ENCODE data around the gene AIRE.

The AIRE gene

DNA sequence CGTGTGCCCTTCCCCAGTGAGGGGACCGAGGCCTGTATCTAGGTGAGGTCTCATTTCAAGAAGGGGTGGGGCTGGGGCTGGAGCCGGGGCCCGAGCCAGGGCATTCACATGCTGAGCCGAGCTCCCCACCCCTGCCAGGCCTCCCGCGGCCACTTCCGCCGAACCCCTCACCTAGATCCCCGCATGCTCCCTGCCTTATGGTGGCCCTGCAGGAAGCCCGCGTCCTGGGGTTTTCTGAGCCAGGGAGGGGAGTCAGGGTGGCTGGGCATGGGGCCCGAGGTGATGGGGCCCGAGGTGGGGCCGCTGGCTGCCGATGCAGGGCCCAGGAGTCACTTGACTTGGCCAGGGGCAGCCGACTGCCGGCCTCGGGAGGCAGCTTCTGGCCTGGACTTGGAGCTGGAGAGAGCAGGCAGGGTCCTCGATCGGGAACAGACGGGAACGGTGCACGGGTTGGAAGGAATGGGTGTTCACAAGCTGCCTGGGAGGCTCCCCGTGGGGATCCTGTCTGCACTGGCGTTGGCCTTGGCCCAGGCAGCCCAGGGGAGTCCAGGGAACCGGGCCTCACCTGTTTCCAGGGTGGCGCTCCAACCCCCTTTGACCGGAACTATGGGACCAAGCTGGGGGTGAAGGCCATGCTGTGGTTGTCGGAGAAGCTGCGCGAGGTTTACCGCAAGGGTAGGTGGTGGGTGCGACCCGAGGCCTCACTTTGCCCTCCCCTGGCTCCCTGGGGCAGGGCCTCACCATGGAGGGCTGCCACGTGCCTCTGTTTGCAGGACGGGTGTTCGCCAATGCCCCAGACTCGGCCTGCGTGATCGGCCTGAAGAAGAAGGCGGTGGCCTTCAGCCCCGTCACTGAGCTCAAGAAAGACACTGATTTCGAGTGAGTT, 40.0 kb downstream of the AIRE start:
- DNase-seq (ENCODE audit: low spot score) = no peak

DNA sequence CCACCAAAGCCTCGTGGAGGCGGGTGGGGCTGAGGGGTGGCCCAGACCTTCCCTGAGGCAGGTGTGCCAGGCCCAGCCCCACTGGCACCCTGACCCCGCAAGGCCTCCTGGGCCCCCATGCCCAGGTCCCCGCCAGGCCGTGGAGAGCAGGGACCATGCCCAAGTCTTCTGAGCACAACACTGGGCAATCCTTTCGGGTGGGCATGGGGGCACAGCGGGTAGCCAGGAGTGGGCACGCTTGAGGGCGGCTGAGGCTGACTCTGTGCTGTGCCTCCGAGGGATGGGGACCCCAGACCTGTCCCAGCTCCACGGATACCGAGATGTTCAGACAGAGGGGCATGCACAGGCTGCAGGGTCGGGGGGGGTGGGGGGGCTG, 40.6 kb downstream of the AIRE start:
- DNase-seq (ENCODE audit: low spot score) = no peak

DNA sequence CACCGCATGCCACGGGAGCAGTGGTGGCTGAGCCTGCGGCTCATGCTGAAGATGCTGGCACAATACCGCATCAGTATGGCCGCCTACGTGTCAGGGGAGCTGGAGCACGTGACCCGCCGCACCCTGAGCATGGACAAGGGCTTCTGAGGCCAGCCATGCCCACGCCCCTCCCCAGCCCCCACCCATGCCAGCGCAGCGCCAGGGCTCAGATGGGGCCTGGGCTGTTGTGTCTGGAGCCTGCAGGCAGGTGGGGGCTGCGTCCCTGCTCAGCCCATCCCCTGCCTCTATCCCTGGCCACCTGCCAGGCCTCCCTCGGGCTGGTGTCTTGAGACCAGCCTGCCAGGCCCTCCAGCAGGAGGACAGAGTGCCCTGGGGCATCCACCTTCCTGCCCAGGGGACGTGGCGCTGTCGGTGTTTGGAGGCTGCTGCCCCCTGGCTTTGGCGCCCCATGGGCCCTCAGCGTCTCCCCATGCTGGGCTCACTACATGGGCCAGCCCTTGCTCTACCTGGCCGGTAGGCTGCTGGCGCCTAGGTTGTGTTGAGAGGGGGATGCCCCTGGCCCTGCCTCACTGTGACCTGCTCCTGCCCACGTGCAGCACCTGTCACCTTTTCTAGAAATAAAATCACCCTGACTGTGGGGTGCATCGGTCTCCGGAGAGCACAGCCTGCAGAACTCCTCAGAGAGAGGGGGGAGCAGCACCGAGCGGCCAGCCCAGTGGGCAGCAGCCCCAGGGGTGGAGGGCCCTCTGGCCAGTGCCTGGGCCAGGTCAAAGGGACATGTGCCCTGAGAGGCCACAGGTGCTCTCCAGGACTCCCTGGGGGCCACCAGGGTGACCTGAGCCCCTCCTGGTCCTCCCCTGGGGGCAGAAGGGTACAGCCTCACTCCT, 41.3 kb downstream of the AIRE start:
- no peak for DNase-seq (ENCODE audit: low spot score)

DNA sequence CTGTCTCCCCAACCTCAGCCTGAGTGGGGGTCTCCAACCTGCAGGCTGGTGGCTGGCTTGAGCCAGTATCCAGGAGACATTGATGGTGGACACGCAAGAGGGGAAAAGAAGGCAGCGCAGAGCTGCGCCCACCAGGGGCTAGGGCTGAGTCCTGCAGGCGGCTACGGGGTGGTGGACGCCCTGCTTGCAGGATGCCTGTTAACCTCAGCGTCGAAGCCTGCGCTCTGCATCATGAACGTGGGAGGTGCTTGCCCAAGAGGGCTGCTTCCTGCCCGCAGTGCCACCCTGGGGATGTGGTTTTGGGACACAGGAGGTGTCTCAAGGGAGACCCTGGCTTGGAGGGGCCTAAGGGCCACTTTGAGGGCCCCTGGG, 41.9 kb downstream of the AIRE start:
- DNase-seq (ENCODE audit: low spot score) = no peak

DNA sequence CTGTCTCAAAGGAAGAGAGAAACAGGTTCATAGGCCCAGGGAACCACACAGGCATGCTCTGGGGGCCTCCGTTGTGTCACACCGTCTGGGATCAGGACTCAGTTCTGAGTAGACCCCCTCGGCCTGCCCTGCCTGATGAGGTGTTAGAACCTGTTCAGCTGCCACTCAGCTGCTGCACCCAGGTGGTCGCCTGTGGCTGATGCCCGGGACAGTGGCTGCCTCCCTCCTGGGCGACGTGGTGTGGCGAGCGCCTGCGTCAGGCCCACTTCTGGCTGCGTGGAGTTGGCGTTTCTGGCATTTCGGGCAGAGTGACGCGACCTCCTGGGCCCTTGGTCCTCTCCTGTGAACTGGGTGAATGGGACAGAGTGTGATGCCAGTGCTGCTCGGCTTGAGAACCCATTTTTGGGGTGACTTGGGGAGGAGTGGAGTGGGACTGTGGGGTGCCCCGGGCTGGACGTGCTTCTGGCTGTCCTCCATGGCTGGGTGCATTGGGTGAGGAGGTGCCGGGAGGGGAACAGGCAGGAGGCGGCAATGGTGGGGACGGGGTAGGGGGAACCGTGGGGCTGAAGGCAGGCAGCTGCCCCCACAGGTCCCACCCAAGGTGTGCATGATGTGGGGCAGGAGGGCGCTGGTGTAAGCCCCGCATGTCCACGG, 42.7 kb downstream of the AIRE start:
- DNase-seq (ENCODE audit: low spot score) = no peak

DNA sequence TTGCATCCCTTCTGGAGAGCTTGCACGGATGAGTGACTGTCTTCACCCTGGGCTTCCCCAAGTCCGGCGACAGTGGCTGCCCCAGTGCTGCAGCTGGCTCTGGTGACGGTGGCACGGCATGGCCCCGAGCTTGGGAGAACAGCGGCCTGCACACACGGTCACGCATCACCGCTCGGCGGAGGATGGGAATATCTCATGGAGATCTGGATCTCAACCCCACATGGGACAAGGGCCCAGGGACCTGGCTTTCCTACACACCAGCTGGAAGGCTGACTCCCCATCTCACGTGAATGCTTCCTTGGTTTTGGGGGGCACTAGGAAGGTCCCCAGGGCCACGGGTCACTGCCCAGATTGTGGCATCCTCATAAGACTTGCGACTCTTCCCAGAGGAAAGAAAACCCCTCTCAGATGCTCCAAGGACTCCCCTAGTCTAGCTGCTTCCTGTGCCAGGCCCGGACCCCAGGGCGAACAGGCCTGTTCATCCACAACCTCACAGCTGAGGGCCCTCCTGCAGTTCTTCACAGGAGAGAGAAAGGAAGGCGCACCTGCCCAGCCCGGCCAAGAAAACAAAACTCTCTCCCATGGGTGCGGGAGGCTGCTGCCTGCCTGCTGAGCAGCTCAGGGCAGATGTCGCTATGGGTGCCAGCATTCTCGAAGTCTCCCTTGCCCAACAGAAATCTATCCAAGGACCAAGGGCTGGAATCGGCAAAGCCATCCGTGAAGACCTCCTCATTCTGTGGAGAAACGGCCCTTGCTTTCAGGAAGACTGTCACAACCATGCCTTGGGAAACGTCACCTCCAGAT, 43.6 kb downstream of the AIRE start:
- DNase-seq (ENCODE audit: low spot score) = no peak

DNA sequence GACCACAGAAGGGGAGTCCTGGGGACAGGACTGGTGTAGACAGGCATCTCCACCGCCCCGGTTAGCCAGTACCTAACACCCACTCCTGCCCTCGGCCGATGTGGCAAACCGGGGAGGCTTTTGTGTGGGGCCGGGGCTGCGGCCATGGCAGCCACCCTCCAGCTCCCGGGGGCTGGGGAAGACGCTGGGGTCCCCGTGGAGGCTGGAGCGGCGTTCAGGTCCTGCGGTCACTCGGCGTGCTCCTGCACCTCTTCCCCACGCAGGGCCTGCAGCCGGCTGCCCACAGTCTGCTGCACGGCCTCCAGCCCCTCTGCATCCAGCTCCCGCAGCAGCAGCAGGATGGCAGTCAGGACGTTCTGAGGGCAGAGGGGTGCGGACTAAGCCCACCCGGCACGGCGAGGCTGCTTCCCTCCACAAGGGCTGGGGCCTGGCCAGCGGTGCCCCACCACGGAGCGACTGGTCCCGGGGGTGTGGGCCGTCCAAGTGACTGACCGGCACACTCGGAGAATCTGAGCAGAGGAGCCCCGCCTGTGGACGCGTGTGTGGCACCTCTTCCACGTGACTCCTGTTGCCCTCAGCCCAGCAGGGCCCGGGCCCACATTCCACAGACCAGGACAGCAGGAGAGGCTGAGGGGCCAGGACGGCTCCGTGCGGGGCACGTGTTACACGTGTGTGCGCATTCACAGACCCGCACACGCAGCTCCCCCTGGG, 44.5 kb downstream of the AIRE start:
- DNase-seq (ENCODE audit: low spot score) = no peak

DNA sequence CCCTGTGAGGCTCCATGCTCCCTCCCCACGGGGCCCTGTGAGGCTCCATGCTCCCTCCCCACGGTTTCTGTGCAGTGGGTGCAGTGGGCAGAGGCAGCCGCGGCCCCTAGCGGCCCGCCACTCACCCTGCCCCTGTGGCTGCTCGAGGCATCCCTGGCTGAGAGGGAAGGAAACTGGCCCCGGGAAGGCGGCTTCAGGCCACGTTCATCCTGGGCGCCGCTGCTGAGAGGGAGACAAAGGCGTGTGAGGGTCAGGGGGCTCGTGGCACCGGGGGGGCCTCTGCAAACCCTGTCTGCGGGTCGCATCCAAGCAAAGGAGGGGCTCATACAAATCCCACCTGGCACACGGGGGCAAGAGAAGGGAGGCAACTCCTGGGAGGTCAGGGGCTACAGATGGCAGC, 45.0 kb downstream of the AIRE start:
- DNase-seq (ENCODE audit: low spot score) = no peak

DNA sequence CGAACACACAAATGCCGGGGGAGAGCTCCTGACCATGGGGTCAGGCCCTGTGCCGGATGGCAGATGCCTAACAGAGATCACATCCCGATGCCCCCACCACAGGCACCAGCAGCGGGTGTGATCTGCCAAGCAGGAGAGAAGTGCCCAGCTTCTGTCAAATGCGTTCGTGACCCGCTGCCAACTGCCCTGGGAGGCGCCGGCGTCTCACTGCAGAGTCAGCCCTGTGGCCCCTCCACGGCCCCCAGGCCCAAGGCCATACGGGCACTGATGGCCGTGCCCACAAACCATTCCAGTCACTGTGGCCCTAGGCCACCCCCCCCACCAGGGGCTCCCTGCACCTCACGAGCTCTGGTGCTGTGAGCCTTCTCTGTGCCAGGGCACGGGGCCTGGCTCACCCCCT, 45.5 kb downstream of the AIRE start:
- DNase-seq (ENCODE audit: low spot score) = no peak

DNA sequence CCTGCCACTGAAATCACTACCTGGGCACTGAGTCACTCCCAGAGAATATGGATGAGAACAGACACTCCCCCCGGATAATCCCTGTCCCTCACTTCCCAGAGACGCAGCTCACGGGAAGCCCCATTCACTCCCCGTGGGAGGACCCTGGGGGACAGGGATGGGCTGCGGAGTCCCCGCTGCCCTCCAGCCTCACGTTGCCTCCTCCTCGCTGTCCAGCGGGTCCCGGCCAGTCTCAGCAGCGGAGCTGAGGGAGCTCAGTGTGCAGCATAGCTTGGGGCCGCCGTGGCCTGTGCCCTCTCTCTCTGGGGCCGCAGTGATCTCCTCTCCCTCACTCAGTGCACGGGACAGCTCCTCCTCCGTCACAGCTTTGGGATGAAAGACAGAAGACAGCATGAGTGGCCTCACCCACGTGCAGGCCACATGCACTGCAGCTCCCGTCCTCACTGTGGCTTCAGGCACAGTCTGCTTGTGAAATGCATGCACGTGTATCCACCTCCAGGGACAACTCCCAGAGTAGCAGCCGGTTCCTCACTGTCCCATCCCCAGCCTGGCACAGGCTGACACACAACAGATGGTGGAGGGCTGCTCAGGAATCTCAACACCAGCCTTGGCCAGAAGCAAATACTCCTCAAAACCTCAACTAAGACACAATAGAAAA, 46.1 kb downstream of the AIRE start:
- no peak for DNase-seq (ENCODE audit: low spot score)

DNA sequence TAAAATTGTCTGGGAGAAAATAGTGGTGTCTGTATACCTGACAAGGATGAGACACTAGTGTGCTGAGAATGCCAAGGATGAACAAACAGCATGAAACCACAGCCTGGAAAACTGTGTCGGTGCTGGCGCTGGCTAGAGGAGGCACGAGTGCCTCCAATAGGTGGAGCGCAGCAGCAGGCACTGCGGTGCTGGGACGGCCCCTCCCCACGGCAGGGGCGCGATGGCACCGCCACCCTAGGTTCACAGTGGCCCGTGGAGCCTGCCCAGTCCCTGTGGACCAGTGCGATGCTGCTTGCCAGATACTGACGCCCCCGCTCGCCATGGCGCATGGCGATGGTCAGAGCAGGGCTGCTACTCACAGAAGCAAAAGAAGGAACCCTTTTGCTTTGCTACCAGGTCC, 46.7 kb downstream of the AIRE start:
- no peak for DNase-seq (ENCODE audit: low spot score)

DNA sequence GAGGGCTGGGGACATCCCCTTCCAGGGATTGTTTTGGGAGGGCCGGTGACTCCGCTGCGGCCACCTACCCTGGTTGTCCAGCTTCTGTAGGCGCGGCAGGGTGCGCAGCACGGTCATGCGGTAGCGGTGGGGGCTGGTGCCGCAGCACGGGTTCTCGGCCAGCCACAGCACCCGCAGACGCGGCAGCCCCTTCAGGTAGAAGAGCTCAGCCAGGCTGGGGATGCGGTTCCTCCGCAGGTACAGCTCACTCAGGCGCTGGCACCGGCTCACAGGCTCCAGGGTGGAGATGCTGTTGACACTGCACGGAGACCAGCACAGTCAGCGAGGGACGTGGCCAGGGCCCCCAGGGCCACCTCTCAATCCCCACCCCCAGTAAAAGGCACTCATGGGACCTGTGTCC, 47.3 kb downstream of the AIRE start:
- DNase-seq (ENCODE audit: low spot score) = no peak

DNA sequence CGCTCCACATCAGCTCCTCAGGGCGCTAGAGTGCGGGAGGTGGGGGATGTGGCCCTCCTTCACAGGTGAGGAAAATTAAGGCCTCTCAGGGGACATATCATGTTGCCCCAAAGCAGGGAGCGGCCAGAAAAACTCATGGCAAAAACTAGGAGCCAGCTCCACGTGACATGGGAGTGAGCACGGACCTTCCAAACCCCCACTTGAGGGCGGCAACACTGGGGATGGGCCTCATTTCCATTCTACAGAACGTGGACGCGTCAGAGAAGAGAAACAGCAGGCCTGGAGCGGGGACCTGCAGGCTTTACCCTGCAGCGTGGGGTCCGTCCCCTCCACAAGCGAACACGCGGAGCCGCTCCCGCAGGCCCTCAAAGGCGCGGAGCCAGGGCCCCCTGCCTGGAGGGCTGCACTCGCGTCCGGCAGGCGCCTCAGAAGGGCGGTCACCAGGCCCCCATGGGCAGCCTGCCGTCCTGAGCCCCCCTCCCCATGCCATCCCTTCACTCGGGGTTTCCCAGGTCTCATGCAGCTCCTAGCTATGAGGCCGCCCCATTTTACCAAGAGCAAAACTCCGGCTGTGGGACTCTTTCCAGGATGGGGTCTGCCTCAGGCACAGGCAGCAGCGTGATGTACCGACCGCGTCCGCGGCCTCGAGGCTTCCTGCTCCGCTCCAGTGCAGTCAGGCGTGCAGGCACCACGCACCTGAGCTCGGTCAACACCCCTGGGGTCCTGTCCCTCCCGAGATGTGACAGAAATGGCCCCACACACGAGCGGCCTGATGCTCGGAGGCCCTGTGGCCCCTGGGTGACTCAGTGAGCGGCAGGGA, 48.0 kb downstream of the AIRE start:
- no peak for DNase-seq (ENCODE audit: low spot score)

DNA sequence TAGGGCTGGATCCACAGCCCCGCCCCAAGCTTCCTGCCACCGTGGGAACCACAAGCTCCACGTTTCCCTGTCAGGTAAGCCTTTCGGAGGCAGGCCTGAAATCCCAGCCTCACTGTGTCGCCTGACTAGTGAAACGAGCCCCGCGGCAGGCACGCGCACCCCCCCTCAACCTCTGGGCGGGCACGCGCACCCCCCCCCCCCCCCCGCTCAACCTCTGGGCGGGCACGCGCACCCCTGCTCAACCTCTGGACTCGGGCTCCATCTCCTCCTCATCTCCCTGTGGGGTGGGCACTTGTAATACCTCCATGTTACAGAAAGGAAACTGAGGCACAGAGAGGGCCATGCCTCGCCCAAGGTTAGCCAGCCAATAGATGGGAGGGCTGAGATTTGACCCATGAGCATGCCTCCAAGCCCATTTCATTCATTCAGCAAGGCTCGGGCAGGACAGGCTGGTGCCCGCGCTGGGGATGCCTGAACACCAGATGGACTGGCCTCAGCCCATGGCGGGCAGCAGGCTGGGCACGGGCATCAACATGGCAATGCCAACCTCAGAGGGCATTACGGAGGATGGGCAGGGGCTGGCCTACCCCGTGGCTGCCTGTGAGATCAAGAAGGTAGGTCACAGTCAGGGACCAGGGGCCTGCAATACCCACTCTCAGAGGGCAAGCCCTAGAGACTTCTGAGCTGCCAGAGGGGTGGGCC, 48.8 kb downstream of the AIRE start:
- no peak for DNase-seq (ENCODE audit: low spot score)

DNA sequence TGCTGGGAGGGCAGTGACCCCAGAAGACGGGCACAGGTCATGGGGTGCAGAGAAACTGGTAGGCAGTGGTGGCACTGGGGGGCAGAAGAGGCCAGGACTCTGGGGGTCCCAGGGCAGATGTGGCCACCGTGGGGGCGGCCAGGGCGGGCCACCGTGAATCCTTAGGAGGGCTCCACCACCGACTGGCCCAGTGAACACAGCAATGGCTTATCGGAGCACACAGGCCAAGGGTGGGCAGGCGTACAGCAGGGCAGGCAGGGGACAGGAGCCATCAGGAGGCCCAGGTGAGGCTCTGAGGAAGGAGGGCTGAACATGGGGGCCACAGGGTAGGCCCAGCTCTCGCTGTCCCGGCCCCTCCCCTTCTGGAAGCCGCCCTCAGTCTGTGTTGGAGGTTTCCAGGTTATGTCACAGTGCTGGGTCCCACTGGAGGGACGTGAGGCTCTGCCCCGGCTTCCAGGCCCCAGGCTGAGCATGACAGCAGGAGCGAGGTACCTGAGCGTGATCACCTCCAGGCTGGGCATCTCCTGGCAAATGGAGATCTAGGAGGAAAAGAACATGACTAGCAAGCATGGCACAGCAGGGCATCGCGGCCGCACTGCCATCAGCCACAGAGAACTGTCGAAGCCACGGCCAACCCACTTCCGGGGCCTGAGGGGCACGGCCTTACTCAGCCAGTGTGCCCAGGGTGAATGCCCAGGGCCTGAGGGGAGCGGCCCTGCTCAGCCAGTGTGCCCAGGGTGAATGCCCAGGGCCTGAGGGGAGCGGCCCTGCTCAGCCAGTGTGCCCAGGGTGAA, 49.8 kb downstream of the AIRE start:
- DNase-seq (ENCODE audit: low spot score) = no peak

DNA sequence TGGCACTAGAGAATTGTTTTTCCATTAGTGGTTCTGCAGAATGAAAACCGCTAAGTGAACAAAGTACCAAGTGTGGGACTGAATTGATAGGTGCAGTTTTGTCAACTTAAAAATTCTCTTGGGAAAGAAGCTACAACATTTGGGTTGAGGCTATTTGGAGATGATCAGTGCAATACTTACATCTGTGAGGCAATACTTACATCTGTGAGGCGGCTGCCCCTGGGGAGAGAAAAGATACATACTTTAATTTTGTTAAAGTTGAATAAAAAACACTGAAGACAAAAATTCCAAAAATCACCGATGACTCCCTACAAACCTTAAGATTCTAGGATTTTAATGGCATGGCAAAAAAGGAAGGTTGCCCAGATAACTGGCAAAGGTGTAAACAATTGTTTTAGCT, 51.8 kb downstream of the AIRE start:
- no peak for DNase-seq (ENCODE audit: low spot score)

DNA sequence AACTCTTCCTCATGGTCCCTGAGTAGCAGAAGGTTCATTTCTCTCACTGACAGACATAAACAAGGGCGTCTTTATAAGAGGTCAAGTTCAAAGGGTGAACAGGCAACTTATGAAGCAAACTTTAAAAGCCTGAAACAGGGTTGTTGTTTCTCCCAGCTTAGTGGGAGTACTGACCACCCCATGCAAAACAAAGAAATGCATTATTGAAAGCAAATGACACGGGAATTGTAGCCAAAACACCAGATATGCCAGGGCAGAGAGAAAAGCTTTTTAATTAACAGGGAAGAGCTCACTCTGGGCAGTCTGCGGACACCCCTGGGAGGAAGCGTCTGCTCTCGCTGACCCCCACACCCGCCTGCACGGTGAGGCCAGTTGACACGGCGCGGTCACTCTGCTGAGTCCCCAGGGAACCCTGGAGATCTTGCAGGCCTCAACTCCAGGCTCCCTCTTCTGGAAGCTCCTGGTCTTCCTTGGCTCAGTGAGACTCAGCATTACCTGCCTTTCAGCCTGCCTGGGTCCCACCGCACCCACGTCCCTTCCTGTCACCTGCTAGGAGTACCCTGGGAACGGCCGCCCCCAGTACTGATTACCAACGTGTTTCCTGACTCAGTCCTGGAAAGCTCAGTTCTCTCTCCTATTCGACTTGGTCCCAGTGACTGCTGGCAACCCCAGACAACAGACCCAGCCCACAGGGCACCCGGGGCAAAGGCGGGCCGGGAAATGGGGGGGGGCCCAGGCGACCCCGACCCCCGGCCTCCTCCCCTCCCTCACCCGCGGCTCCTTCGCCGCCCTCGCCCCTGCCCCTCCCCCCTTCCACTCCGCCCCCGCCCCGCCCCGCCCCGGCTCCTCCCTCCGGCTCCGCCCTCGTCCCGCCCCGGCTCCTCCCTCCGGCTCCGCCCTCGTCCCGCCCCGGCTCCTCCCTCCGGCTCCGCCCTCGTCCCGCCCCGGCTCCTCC, 52.5 kb downstream of the AIRE start:
- DNase-seq (ENCODE audit: low spot score) = peak; percentile 66
